CD14-positive monocyte (primary cell): ENCODE results near the gene RBM25. TPM values are rescaled to one million over a fixed set of nuclear protein-coding genes. Genes with fewer than 3 reads are reported as not detected.

Source experiments
- DNase-seq, 3 donors: peaks; one replicate each; pipeline ENCODE4 v3.0.0-alpha.2; 2011 to 2022
- H2AFZ ChIP-seq: 2 replicates; pipeline ENCODE4 v1.6.0; 2012; ENCODE audit warnings: mild to moderate bottlenecking, low read depth, low read length, inconsistent platforms; ENCODE audit not compliant: insufficient read depth, poor library complexity, severe bottlenecking
- H3K27ac ChIP-seq, 2 donors: 1 replicate in 1 of 2; 2 replicates in 1 of 2; pipeline ENCODE4 v1.5.1; 2012 to 2013; ENCODE audit warnings: low read length in 2 of 2, control low read depth in 1 of 2, inconsistent platforms in 1 of 2, low read depth in 1 of 2, mild to moderate bottlenecking in 1 of 2
- H3K27me3 ChIP-seq, 2 donors: one replicate each; pipeline versions ENCODE4 v1.6.0 to v1.6.1; 2011 to 2013; ENCODE audit warnings: low read length in 2 of 2; ENCODE audit not compliant: control insufficient read depth in 2 of 2, insufficient read depth in 2 of 2
- H3K36me3 ChIP-seq, 2 donors: replicated peaks in 1 of 2; 1 replicate in 1 of 2; 2 replicates in 1 of 2; pipeline versions ENCODE4 v1.5.1 to v1.6.1; 2012 to 2013; ENCODE audit warnings: low read length in 2 of 2, control low read depth in 1 of 2, inconsistent platforms in 1 of 2, mild to moderate bottlenecking in 1 of 2; ENCODE audit not compliant: insufficient read depth in 2 of 2, control insufficient read depth in 1 of 2
- H3K4me1 ChIP-seq, 2 donors: 1 replicate in 1 of 2; 2 replicates in 1 of 2; pipeline versions ENCODE4 v1.5.1 to v1.6.1; 2012 to 2013; ENCODE audit warnings: low read length in 2 of 2, control low read depth in 1 of 2, inconsistent platforms in 1 of 2, mild to moderate bottlenecking in 1 of 2, moderate library complexity in 1 of 2; ENCODE audit not compliant: insufficient read depth in 2 of 2, control insufficient read depth in 1 of 2
- H3K4me2 ChIP-seq: replicated peaks from 2 replicates; pipeline ENCODE3; 2012; ENCODE audit warnings: low read length, moderate library complexity, mild to moderate bottlenecking; ENCODE audit not compliant: poor library complexity, severe bottlenecking; ENCODE audit errors: extremely low read depth
- H3K4me3 ChIP-seq, 3 experiments: fragments of 200-600 bp in 1 of 3; sonication (generic) in 1 of 3; replicated peaks in 1 of 3; 1 replicate in 2 of 3; 2 replicates in 1 of 3; pipeline ENCODE4 v1.5.1; 2011 to 2013; ENCODE audit warnings: low read length in 3 of 3, mild to moderate bottlenecking in 3 of 3, control low read depth in 2 of 3, low read depth in 2 of 3, inconsistent platforms in 1 of 3, moderate library complexity in 1 of 3
- H3K79me2 ChIP-seq: 2 replicates; pipeline ENCODE4 v1.6.0; 2012; ENCODE audit warnings: mild to moderate bottlenecking, control low read depth, inconsistent platforms, low read length, moderate library complexity; ENCODE audit not compliant: insufficient read depth
- H3K9ac ChIP-seq: 2 replicates; pipeline ENCODE4 v1.6.0; 2017; ENCODE audit warnings: low read length, mild to moderate bottlenecking; ENCODE audit not compliant: insufficient read depth, poor library complexity, severe bottlenecking
- H3K9me3 ChIP-seq, 2 donors: replicated peaks in 1 of 2; 1 replicate in 1 of 2; 2 replicates in 1 of 2; pipeline versions ENCODE4 v1.5.1 to v1.6.1; 2012 to 2013; ENCODE audit warnings: low read length in 2 of 2, control low read depth in 1 of 2; ENCODE audit not compliant: control insufficient read depth in 1 of 2, insufficient read depth in 1 of 2
- H4K20me1 ChIP-seq: 2 replicates; pipeline ENCODE4 v1.6.0; 2012; ENCODE audit warnings: mild to moderate bottlenecking, low read length, control low read depth, moderate library complexity; ENCODE audit not compliant: insufficient read depth
- H3K27ac Mint-ChIP-seq, 7 donors: one replicate each; pipeline ENCODE4 v1.8.0; 2020; ENCODE audit warnings: mild to moderate bottlenecking in 7 of 7, mixed read lengths in 7 of 7, moderate library complexity in 6 of 7, inconsistent platforms in 2 of 7
- H3K27me3 Mint-ChIP-seq, 3 donors: one replicate each; pipeline ENCODE4 v1.8.0; 2021 to 2022; ENCODE audit warnings: low read depth in 3 of 3, mild to moderate bottlenecking in 3 of 3, mixed read lengths in 3 of 3, moderate library complexity in 3 of 3, inconsistent platforms in 1 of 3
- H3K36me3 Mint-ChIP-seq, 2 donors: one replicate each; pipeline ENCODE4 v1.8.0; 2020; ENCODE audit warnings: mixed read lengths in 2 of 2, inconsistent platforms in 1 of 2, mild to moderate bottlenecking in 1 of 2
- H3K4me1 Mint-ChIP-seq: one replicate; pipeline ENCODE4 v1.8.0; 2020; ENCODE audit warnings: mild to moderate bottlenecking, mixed read lengths
- H3K4me3 Mint-ChIP-seq, 2 donors: one replicate each; pipeline ENCODE4 v1.8.0; 2020; ENCODE audit warnings: mild to moderate bottlenecking in 2 of 2, mixed read lengths in 2 of 2, moderate library complexity in 1 of 2
- H3K9me3 Mint-ChIP-seq, 7 donors: one replicate each; pipeline ENCODE4 v1.8.0; 2020 to 2022; ENCODE audit warnings: mixed read lengths in 7 of 7, mild to moderate bottlenecking in 6 of 7, moderate library complexity in 6 of 7, inconsistent platforms in 2 of 7
- WGBS: methylation state at CpG from one replicate; pipeline ENCODE4 v1.1.5; 2013; ENCODE audit warnings: missing lambda C conversion rate; ENCODE audit not compliant: insufficient coverage; 5-methylcytosine and 5-hydroxymethylcytosine counted together
- intact Hi-C, 2 donors: fragments of 100-400 bp; cut with micrococcal nuclease; formaldehyde crosslinking; loops; one replicate each; pipeline versions ENCODE4 v1.15.0 to v1.15.1; 2023
- polyA plus RNA-seq, 3 donors: library from polyadenylated mRNA; depleted of rRNA in 1 of 3; unstranded in 2 of 3; stranded (reverse) in 1 of 3; fragments of 300-500 nt in 2 of 3; fragments of >200 nt in 1 of 3; fragmentation: Illumina TruSeq in 2 of 3; gene quantifications; 1 replicate in 2 of 3; 2 replicates in 1 of 3; pipeline ENCODE4 v1.2.3, GENCODE V29; 2012 to 2021
- TF ChIP-seq, protein P1 (sequence below): fragments of 200-600 bp; IDR thresholded peaks from one replicate; pipeline ENCODE4 v1.8.0; 2022; ENCODE audit warnings: antibody characterized with exemption, mild to moderate bottlenecking

RBM25 gene
- polyA plus RNA-seq, 3 donors, result 15.6 to 46.5 (median 25.2) TPM

- Histone ChIP-seq H3K79me2 (no peaks in the 10 kb centered on the region), H3K4me3 (no peak overlapping the region), H4K20me1 (peaks cover 11% of the 10 kb centered on the region), H3K4me1 (no peaks in the 10 kb centered on the region), H3K4me2 (no peak overlapping the region), H3K9ac (no peak overlapping the region), H3K27me3 (no peaks in the 10 kb centered on the region), H3K36me3 (peaks cover 44 to 57% of the 10 kb centered on the region in 2 donors), H2AFZ (no peak overlapping the region), H3K27ac (peak overlapping the region in 1 of 2 donors; percentile 17), H3K9me3 (no peaks in the 10 kb centered on the region)
- no peak for DNase-seq
- Mint-ChIP-seq H3K27me3 (peaks cover 0 to 3% (median 0%) of the 10 kb centered on the region in 3 donors), H3K9me3 (no peaks in the 10 kb centered on the region), H3K36me3 (peaks cover 44 to 53% of the 10 kb centered on the region in 2 donors), H3K27ac (no peak overlapping the region), H3K4me3 (no peak overlapping the region), H3K4me1 (no peaks in the 10 kb centered on the region)
- 100% methylated on average over 3 of the region's 5 CpGs for WGBS
- intact Hi-C loops, result no loop called here
- TF ChIP-seq, protein P1, sequence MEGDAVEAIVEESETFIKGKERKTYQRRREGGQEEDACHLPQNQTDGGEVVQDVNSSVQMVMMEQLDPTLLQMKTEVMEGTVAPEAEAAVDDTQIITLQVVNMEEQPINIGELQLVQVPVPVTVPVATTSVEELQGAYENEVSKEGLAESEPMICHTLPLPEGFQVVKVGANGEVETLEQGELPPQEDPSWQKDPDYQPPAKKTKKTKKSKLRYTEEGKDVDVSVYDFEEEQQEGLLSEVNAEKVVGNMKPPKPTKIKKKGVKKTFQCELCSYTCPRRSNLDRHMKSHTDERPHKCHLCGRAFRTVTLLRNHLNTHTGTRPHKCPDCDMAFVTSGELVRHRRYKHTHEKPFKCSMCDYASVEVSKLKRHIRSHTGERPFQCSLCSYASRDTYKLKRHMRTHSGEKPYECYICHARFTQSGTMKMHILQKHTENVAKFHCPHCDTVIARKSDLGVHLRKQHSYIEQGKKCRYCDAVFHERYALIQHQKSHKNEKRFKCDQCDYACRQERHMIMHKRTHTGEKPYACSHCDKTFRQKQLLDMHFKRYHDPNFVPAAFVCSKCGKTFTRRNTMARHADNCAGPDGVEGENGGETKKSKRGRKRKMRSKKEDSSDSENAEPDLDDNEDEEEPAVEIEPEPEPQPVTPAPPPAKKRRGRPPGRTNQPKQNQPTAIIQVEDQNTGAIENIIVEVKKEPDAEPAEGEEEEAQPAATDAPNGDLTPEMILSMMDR, result no peak
Observed at GRCh38 chr14:73125169-73125588, 66.8 kb downstream of the RBM25 start.

DNA sequence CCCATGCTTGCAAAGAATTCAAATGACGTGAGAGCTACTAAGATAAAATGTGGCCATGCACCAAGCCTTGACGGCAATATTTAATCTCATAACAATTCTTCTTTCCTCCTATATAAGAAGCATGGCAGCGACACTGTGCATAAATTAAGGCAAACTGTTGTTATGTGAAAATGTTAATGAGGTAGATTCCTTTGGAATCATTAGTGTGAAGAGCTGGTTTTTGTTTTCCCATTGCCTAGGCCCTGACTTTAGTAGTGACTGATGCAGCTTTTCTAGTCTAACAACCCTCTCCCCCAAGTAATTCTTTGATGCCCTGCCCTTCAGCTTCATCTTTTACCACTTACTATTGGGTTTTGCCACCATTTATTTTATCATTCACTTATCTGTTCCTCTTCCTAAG, 67.4 kb downstream of the RBM25 start:
- no peaks in the 10 kb centered on the region for H3K9me3 Mint-ChIP-seq
- Histone ChIP-seq H3K36me3 (peaks cover 39 to 52% of the 10 kb centered on the region in 2 donors), H3K9me3 (no peaks in the 10 kb centered on the region), H3K9ac (no peak overlapping the region), H3K79me2 (no peaks in the 10 kb centered on the region), H3K4me1 (no peaks in the 10 kb centered on the region), H4K20me1 (peaks cover 11% of the 10 kb centered on the region), H3K27me3 (no peaks in the 10 kb centered on the region), H3K27ac (no peak overlapping the region), H2AFZ (no peak overlapping the region), H3K4me2 (no peak overlapping the region), H3K4me3 (no peak overlapping the region)
- no peak overlapping the region for H3K27ac Mint-ChIP-seq
- no peak for DNase-seq
- no CpG with 5 or more reads among the region's 3 CpGs for WGBS
- H3K4me1 Mint-ChIP-seq, result no peaks in the 10 kb centered on the region
- no peak overlapping the region for H3K4me3 Mint-ChIP-seq
- H3K27me3 Mint-ChIP-seq, result peaks cover 0 to 3% (median 0%) of the 10 kb centered on the region in 3 donors
- TF ChIP-seq, protein P1, result no peak
- H3K36me3 Mint-ChIP-seq, result peaks cover 38 to 47% of the 10 kb centered on the region in 2 donors
- intact Hi-C loops, result no loop called here
